Neural progenitor cell (in vitro differentiated cells): Measurements from ENCODE around the gene TRIO.

Experiments used
- CTCF ChIP-seq: fragments of 200-600 bp; sonication (generic); IDR thresholded peaks from 2 replicates; pipeline ENCODE4 v1.5.1; 2017; ENCODE audit warnings: antibody characterized with exemption, mild to moderate bottlenecking
- EZH2 ChIP-seq: fragments of 200-600 bp; sonication (generic); IDR thresholded peaks from 2 replicates; pipeline ENCODE4 v1.6.1; 2017; ENCODE audit warnings: antibody characterized with exemption, mild to moderate bottlenecking, moderate library complexity
- EZH2phosphoT487 ChIP-seq: fragments of 200-600 bp; sonication (generic); IDR thresholded peaks from 2 replicates; pipeline ENCODE4 v1.6.1; 2017; ENCODE audit warnings: antibody characterized with exemption

GRCh38 chr5:14407051-14407450 lies 263.9 kb downstream of the TRIO start:
- TF ChIP-seq CTCF: no peak
- no peak for TF ChIP-seq EZH2
- no peak for TF ChIP-seq EZH2phosphoT487
